IPS-11a (cell line): ENCODE measurements around the gene ADGRA3.
A peak's percentile ranks its signal among the peaks of the same experiment; 100 is the strongest.

Experiments
- H3K4me3 ChIP-seq: one replicate; pipeline ENCODE4 v1.5.1; 2013; ENCODE audit warnings: low read depth, low read length, control low read depth

Gene ADGRA3, protein sequence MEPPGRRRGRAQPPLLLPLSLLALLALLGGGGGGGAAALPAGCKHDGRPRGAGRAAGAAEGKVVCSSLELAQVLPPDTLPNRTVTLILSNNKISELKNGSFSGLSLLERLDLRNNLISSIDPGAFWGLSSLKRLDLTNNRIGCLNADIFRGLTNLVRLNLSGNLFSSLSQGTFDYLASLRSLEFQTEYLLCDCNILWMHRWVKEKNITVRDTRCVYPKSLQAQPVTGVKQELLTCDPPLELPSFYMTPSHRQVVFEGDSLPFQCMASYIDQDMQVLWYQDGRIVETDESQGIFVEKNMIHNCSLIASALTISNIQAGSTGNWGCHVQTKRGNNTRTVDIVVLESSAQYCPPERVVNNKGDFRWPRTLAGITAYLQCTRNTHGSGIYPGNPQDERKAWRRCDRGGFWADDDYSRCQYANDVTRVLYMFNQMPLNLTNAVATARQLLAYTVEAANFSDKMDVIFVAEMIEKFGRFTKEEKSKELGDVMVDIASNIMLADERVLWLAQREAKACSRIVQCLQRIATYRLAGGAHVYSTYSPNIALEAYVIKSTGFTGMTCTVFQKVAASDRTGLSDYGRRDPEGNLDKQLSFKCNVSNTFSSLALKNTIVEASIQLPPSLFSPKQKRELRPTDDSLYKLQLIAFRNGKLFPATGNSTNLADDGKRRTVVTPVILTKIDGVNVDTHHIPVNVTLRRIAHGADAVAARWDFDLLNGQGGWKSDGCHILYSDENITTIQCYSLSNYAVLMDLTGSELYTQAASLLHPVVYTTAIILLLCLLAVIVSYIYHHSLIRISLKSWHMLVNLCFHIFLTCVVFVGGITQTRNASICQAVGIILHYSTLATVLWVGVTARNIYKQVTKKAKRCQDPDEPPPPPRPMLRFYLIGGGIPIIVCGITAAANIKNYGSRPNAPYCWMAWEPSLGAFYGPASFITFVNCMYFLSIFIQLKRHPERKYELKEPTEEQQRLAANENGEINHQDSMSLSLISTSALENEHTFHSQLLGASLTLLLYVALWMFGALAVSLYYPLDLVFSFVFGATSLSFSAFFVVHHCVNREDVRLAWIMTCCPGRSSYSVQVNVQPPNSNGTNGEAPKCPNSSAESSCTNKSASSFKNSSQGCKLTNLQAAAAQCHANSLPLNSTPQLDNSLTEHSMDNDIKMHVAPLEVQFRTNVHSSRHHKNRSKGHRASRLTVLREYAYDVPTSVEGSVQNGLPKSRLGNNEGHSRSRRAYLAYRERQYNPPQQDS (N-terminal part only)

DNA sequence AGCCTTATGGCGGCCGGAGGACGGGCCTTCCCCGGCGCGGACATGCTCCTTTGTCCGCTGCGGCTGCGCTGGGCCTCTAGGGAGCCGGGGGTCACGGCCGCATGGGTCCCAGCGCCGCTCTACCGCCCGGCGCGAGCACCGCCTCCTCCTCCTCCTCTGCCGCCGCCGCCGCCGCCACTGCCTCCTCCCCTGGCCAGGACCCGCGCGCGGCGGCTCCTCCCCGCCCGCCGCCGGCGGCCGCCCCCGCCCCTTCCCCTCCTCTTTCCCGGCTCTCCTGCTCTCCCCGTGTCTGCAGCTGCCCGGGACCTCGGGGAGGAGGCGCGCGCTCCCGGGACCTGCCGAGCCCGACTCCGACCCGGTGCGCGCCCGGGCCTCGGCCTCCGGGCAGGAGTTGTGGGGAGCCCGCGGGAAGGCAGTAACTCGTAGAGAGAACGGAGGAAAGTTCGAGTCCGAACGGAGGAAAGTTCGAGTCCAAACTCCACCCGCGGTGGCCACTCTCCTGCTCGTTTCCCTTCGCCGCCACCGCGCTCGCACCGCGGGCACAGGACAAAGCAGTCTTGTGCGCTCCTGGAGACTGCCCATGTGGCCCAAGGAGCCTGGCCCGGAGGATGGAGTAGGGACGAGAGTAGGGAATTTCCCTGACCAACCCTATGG, at the start of gene ADGRA3:
TSS of gene ADGRA3 (minus strand) at position 179 of the 654 bp plus-strand sequence. CDS start 282 bp downstream, outside the sequence.
- peak within 1 kb of the TSS; percentile 81 for H3K4me3 ChIP-seq

DNA sequence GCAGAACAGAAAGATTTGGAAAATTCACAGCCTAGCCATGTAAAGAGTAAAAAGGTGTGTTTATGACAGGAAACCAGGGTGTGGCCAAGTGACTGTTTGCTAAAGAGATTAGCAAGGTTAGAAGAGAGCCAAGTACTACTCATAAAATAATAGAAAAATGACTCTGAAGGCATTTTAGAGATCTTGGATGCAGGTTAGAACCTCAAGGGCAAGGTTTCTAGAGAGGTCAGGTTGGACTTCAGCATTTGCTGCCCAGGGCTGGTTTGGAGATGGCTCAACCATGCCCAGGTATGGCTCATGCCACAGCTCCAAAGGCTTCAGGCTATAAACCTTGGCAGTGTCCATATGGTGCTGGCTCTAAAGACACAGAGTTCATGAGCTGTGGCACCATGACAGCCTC, 40.6 kb upstream of the ADGRA3 start:
- no peak overlapping the region for H3K4me3 ChIP-seq

DNA sequence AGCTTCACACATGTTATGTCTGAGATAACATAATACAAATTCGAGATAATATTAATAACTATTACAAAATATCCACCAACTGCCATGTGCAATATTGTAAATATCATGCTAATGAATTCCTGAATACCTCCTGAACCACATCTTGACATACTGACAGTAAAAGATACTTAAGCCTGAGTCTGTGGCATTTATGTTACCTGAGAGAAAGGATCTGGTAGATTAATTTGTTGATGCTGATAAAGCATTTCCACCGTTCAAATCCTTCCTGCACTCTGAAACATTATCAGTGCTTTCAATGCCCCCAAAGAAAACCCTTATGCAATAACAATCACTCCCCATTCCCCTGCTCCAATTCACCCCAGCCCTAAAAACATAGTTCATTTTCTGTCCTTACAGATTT, 38.8 kb upstream of the ADGRA3 start:
- no peak overlapping the region for H3K4me3 ChIP-seq

DNA sequence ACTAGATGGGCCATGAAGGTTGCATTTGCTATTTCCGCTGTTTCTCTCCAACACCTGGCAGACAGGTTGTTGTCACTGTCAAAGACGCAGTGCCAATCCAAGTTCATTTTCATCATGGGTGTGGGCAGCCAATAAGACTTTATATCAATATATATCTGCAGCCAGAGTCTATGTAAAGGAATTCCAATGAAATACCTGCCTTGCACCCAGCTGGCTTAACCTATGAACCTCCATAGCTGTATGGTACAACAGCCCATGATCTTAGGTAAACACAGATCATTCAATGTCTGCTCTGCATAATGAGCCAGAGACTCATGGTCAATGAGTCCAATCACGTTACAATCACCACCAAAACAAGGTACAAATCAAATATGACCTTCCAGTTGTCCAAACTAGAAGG, 37.7 kb upstream of the ADGRA3 start:
- no peak overlapping the region for H3K4me3 ChIP-seq

DNA sequence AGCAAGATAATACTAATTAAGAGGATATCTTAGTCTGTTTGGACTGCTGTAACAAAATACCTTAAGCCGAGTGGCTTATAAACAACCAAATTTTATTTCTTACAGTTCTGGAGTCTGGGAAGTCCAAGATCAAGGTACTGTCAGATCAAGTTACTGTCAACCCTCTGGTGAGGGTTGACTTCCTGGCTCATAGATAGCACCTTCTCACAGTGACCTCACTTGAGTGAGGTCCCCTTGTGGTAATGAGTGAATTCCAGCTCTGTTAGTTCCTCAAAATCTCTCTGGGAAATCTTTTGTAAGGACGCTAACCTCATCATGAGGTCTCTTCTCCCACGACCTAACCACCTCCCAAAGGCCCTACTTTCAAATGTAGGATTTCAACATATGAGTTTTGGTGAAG, 36.9 kb upstream of the ADGRA3 start:
- no peak overlapping the region for H3K4me3 ChIP-seq

DNA sequence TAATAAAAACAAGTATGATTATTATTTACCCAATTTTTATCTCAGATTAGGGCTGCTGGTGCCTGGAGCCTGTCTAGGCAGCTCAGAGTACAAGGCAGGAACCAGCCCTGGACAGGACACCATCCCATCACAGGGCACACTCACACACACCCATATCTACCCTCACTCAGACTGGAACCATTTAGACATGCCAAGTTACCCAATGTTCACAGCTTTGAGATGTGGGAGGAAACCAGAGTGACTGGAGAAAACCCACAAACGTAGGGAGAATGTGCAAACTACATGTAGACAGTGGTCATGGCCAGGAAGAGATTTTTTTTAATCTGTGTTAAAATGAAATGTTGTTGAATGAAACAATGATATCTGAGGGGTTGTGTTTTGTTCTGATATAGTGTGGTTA, 35.7 kb upstream of the ADGRA3 start:
- no peak overlapping the region for H3K4me3 ChIP-seq

DNA sequence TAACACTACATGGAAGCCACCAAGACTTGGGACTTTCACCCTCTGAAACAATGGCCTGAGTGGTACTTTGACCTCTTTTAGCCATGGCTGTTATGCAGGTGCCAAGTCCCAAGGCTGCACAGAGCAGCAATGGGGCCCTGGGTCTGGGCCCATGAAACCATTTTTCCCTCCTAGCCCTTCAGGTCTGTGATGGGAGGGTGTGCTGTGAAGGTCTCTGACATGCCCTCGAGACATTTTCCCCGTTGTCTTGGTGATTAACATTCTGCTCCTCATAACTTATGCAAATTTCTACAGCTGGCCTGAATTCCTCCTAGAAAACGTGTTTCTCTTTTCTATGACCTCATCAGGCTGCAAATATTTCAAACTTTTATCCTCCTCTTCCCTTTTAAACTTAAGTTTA, 30.4 kb upstream of the ADGRA3 start:
- no peak overlapping the region for H3K4me3 ChIP-seq

DNA sequence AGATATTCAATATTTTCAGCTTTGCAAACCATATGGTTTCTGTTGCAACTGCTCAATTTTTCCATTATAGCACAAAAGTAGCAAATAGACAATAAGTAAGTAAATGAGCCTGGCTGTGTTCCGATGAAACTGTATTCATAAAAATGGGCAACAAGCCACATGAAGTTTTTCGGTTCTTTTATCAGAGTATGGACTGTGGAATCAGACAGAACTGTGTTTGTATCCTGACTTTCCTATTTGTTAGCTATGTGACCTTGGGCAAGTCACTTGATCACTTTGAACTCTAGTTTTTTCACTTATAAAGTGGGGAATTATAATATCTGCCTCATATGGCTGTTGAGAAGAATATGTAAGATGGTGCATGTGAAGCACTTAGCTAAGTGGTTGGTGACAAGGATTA, 23.4 kb upstream of the ADGRA3 start:
- no peak overlapping the region for H3K4me3 ChIP-seq

DNA sequence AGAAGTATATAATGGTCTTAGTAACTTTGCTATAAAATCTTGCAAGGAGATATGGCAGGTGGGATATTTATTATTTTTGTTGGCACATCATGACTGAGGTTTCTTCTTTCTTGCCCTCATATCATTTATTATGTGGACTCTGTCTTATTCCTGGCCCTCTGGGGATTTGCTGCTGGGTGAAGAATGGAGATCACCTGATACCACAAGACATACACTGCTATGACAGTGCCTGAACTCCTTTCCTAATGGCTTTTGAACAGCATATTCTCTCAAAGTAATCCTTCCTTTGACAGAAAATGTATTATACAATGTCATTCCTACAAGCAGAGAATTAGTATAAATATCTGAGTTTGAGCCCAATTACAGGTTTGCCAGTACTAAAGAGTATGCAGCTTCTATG, 22.0 kb upstream of the ADGRA3 start:
- no peak overlapping the region for H3K4me3 ChIP-seq

DNA sequence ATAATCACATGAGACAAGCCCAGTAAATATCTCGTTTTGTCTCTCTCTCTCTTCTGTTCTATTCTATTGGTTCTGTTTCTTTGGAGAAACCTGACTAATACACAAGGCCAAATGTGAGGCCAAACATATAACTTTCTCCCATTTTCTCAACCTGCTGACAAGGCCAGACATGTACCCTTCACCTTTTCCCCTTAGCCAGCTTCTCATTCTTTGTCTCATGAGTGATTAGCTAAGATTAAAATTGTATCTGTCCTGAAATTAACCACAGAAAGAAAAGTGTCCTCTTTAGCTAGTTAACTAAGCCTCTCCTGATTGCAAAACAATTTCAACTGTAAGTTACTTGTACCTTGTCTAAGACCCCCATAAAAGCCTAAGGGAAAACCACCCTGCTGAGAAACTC, 18.5 kb upstream of the ADGRA3 start:
- no peak overlapping the region for H3K4me3 ChIP-seq

DNA sequence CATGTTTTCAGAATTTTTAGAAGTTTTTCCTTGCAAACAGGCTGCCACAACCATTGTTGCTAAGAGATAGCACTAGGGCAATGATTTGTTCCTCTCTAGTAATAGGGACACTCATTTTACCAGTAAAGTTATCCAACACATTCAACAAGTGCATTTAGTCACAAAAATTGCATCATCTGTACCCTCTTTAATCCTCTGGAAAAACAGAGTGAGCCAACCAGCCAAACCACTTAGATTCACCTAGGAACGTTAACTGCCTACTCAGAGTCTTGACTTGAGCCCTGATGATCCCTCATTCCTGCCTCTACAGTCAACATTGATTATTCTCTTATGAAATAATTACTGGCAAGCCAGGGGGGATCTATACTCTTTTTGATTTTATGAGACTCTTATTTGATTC, 17.0 kb upstream of the ADGRA3 start:
- H3K4me3 ChIP-seq, result no peak overlapping the region

DNA sequence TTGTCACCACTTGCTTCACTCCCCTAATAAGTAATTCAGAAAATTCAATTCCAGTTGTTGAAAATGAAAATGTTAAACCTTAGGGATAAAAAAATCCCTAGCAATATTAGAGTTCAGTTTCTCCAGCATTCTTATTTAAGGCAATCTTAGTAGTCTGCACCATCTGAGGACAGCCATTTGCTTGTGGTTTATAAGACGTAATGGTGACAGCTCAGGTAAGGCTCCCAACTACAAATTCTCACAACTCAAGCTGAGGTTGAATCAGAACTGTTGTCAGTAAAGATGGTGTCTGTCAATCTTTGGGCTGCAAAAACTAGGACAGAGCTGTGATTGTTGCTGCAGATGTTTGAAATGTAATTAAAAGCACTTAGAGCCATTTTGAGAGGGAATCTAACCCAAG, 16.3 kb upstream of the ADGRA3 start:
- no peak overlapping the region for H3K4me3 ChIP-seq

DNA sequence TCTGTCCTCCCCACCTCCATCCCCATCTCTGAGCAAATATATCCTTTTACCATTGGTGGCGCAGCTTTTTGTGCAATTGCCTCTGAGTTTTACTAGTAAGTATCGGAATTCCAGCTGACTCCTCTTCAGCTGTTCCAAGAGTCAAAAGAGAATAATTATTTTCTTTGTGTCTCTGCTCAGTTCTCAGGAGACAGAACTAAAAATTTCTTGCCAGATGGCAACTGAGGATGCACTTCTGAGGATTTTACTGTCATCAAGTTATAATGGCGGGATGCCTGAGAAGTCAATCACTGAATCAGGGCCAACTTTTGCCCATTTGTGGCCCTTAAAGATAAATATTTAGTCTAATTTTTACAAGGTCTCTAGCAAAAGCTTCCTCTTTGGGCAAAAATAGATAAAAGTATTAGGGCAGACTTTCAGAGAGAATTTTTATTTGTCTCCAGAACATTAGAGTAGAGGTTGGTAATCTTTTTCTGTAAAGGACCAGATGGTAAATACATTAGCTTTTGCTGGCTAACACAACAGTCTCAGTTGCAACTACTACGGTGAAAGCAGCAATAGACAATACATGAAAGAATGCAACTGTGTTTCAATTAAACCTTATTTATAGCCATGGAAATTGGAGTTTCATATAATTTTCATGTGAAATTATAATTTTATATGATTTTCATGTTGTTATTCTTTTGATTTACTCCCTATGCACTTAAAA, 15.6 kb upstream of the ADGRA3 start:
- H3K4me3 ChIP-seq, result no peak overlapping the region

DNA sequence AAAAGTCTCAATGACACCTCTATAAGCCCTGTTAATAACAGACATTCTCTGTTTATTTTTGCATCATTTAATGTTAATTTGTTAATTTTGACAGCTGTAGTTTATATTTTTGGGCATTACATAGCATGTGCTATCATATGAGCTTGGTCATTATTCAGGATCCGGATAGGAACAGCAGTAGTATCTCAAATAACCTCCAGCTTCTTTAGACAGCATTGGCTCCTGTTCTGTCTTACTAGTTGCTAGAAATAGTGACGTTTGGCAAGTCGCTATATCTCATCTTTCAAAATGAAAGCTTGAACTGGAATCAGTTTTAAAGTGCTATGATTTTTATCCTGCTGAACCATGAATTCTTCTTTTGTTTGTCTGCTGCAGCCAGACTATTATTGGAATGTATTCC, 9.0 kb upstream of the ADGRA3 start:
- no peak overlapping the region for H3K4me3 ChIP-seq

DNA sequence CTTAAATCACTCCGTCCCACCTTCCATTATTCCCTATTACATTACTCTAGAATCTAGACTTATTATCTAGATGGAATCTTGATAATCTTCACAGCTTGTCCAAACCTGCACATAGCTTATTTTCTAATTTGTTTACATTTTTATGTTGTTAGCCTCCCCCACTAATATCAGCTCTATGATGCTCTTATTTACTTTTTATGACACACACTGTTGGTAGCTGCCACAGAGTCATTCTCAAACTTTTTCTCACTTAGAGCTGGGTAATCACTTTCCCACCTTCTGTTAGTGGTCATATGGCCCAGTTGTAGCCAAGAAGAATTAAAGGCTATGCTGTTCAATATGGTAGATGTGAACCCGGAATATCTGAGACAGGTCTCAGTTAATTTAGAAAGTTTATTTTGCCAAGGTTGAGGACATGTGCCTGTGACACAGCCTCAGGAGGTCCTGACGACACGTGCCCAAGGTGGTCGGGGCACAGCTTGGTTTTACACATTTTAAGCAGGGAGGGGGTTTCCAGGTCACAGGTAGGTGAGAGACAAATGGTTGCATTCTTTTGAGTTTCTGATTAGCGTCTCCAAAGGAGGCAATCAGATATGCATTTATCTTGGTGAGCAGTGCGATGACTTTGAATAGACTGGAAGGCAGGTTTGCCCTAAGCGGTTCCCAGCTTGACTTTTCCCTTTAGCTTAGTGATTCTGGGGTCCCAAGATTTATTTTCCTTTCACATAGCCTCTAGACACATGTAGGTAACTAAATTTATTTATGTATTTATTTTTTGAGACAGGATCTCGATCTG, 7.0 kb upstream of the ADGRA3 start:
- no peak overlapping the region for H3K4me3 ChIP-seq

DNA sequence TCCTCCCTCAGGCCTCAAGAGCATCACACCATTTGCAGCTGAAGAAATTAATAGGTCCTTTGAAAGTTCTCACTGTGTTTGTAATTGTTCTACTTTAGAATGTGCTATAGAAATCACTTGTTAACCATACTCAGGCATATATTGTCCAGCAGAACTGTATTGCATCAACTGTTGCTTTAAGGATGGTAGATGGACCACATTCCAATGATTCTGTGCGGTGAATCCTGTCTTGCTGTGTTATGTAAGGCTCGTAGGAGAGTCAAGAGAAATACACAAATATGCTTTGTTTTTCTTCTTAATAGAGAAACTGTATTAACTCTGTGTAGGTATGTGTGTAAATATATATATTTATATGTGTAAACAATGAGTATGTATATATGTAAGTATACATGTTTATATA, 6.3 kb upstream of the ADGRA3 start:
- no peak overlapping the region for H3K4me3 ChIP-seq

DNA sequence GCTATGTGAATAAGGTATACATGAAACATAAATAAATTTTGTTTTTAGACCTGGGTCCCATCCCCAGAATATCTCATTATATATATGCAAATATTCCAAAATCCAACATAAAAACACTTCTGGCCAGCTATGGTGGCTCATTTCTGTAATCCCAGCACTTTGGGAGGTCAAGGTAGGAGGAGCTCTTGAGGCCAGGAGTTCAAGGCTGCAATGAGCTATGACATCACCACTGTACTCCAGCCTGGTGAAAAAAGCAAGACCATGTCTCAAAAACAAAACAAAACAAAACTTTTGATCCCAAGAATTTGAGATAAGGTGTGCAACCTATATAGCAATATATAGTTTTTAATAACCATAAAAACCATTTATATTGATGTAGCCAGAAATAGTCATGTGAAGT, 5.4 kb upstream of the ADGRA3 start:
- no peak overlapping the region for H3K4me3 ChIP-seq

DNA sequence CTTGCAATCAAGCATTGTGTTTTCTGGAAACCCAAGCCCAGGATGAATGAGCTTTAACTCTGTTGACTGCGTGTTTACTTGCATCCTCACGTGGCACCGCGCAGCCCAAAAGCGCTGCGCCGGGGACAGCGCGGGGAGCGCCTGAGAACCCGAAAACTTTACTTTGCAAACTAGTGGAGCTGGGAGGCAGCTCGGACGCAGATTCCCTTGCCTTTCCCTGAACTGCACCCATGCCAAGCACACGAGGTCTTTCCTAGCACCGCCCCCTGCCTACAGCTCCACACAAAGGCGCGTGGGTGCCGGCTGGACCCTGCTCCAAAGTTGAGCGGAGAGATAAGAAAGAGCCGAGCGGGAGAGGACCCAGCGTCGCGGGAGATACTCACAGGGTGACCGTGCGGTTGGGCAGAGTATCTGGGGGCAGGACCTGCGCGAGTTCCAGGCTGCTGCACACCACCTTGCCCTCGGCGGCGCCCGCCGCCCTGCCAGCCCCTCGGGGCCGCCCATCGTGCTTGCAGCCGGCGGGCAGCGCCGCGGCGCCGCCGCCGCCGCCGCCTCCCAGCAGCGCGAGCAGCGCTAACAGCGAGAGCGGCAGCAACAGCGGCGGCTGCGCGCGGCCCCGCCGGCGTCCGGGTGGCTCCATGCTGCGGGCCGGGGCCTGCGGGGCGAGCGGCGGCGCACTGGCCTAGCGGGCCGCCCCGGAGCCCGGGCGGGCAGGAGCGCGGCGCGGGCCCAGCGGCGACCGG, 550 bp downstream of the ADGRA3 start:
- peak overlapping the region; percentile 81 for H3K4me3 ChIP-seq

DNA sequence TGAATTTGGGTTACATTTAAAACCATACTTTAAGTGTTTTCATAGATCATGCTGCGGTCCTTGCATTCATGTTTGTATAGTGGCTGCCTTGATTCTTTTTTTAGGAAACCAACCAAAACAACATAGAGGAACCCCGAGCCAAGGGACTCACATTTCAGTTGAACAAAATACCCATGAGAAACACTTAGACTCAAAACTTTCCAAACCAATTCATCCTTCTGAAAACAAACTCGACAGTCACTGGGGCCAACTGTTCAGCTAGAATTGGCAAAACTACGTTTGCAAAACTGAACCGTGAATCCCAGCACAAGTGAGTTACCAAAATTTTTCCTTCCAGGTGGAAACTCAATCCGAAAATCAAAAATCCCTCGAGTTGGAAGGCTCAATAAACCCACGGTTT, 1.4 kb downstream of the ADGRA3 start:
- peak overlapping the region; percentile 81 for H3K4me3 ChIP-seq
